ENCODE data around the gene BMX. TPM values are rescaled to one million over a fixed set of nuclear protein-coding genes. Genes with fewer than 3 reads are reported as not detected.

The BMX gene
- total RNA-seq, 6 experiments from 2014 or later: not detected

- no peak for TF ChIP-seq CTCF (IDR thresholded peaks at IDR 0.05)
- Mint-ChIP-seq H3K27ac (no peak overlapping the region), H3K4me1 (ENCODE audit: low read depth) (no peaks in the 10 kb centered on the region), H3K9me3 (no peaks in the 10 kb centered on the region), H3K27me3 (ENCODE audit: insufficient read depth) (peaks cover 3% of the 10 kb centered on the region; the same call in 1 of the 2 replicates), H3K4me3 (no peak overlapping the region), H3K36me3 (ENCODE audit: low read depth) (no peaks in the 10 kb centered on the region)
- DNase-seq: no peak
These were observed 58.6 kb downstream of the BMX start for GRCh38 chrX:15559227-15559626.

GRCh38 chrX:15560924-15561323 is 60.3 kb downstream of the BMX start:
- Mint-ChIP-seq H3K36me3 (ENCODE audit: low read depth) (no peaks in the 10 kb centered on the region), H3K9me3 (no peaks in the 10 kb centered on the region), H3K4me1 (ENCODE audit: low read depth) (no peaks in the 10 kb centered on the region), H3K27ac (no peak overlapping the region), H3K4me3 (no peak overlapping the region), H3K27me3 (ENCODE audit: insufficient read depth) (peaks cover 3% of the 10 kb centered on the region; the same call in 1 of the 2 replicates)
- DNase-seq: no peak
- no peak for TF ChIP-seq CTCF (IDR thresholded peaks at IDR 0.05)

- H3K36me3 Mint-ChIP-seq (ENCODE audit: low read depth): no peaks in the 10 kb centered on the region
- no peak for TF ChIP-seq CTCF (IDR thresholded peaks at IDR 0.05)
- no peak overlapping the region for H3K4me3 Mint-ChIP-seq
These were observed 62.4 kb downstream of the BMX start for GRCh38 chrX:15563056-15563455.

GRCh38 chrX:15564981-15565579 is 64.5 kb downstream of the BMX start:
- no peak overlapping the region for H3K27ac Mint-ChIP-seq
- H3K4me1 Mint-ChIP-seq (ENCODE audit: low read depth): no peaks in the 10 kb centered on the region
- H3K9me3 Mint-ChIP-seq: no peaks in the 10 kb centered on the region
- peak; percentile 62; the same call in 1 of the 2 replicates for TF ChIP-seq CTCF (IDR thresholded peaks at IDR 0.05)
- H3K36me3 Mint-ChIP-seq (ENCODE audit: low read depth): no peaks in the 10 kb centered on the region
- no peak overlapping the region for H3K4me3 Mint-ChIP-seq
- H3K27me3 Mint-ChIP-seq (ENCODE audit: insufficient read depth): peaks cover 12% of the 10 kb centered on the region; the same call in 1 of the 2 replicates
- DNase-seq: peak; percentile 20

More at GRCh38 chrX:15563056-15563455, 62.4 kb downstream of the BMX start:
- H3K9me3 Mint-ChIP-seq: no peaks in the 10 kb centered on the region
- H3K4me1 Mint-ChIP-seq (ENCODE audit: low read depth): no peaks in the 10 kb centered on the region
- H3K27ac Mint-ChIP-seq: no peak overlapping the region
- H3K27me3 Mint-ChIP-seq (ENCODE audit: insufficient read depth): peaks cover 12% of the 10 kb centered on the region; the same call in 1 of the 2 replicates
- no peak for DNase-seq

GRCh38 chrX:15566244-15566643 is 65.6 kb downstream of the BMX start:
- no peak overlapping the region for H3K4me3 Mint-ChIP-seq
- H3K9me3 Mint-ChIP-seq: no peaks in the 10 kb centered on the region
- no peaks in the 10 kb centered on the region for H3K4me1 Mint-ChIP-seq (ENCODE audit: low read depth)
- no peak overlapping the region for H3K27ac Mint-ChIP-seq
- peaks cover 13% of the 10 kb centered on the region for H3K27me3 Mint-ChIP-seq (ENCODE audit: insufficient read depth)
- no peak for DNase-seq
- no peak for TF ChIP-seq CTCF (IDR thresholded peaks at IDR 0.05)
- H3K36me3 Mint-ChIP-seq (ENCODE audit: low read depth): no peaks in the 10 kb centered on the region
